CD4-positive, alpha-beta T cell treated with Interleukin-1 beta for 1 hour (primary cell): Measurements from ENCODE around the gene C1orf232.

Source experiments
- DNase-seq, 2 donors: peaks; one replicate each; pipeline ENCODE4 v3.0.0-alpha.2; 2020 to 2022

C1orf232 gene

DNA sequence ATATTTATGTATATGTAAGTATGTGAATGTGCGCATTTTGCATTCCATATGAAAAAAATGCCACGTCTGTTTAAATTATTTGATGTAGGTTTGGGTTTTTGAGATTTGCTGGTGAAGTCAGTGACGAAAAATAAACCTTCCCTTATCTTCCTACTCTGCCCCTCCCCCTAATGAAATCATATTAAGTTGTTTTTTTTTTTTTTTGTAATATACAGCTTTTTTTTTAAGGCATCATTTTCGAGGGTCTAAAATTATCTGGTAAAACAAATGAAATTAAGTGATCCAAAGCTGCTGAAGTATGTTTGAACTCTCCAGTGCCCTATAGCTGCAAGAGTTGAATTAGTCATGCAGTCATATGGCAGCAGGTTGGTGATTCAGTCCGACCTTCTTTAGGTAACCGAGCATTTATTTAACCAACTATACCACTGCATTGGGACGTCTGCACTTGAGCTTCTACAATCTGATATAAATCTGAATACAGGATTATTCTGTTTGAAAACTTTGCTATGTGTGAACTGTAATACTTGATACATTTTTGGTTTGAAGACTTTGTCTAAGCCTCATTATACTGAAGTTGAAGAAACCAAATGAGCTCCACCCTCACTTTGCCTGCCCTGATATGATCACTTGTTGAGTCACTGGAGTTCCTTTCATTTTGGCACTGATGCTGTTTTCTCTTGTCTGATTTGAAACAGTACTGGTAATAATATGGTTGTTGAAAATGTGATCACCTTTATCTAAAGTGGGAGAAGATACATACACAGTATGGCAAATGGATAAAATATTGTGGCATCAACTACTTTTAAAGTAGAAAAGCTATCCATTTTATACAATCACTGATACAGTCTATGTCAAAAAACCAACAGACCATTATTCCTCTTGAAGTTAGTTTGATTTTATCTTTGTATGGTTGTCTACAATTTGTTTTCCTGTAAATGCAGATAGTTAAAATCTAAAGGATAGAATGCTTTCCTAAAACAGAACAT lies 45.5 kb downstream of the C1orf232 start:
- peak in 1 of 2 donors; percentile 24 for DNase-seq

DNA sequence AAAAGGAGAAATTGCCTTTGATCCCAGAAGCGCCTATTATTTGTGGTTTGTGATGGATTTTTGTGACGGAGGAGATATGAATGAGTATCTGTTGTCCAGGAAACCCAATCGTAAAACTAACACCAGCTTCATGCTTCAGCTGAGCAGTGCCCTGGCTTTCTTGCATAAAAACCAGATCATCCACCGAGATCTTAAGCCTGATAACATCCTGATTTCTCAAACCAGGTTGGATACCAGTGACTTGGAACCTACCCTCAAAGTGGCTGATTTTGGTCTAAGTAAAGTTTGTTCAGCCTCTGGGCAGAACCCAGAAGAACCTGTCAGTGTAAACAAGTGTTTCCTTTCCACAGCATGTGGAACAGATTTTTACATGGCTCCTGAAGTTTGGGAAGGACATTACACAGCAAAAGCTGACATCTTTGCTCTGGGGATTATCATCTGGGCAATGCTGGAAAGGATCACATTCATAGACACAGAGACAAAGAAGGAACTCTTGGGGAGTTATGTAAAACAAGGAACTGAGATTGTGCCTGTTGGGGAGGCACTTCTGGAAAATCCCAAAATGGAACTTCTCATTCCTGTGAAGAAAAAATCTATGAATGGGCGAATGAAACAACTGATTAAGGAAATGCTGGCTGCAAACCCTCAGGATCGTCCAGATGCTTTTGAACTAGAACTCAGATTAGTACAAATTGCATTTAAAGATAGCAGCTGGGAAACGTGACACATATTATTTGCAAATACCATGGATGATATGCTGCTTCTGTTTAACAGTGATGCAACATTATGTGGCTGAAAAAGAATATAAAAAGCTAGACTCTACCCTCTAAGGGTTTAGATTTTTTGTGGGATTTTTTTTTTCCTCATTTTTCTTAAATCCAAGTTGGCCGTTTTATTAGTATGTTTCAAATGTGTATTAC lies 46.6 kb downstream of the C1orf232 start:
- DNase-seq: no peak

DNA sequence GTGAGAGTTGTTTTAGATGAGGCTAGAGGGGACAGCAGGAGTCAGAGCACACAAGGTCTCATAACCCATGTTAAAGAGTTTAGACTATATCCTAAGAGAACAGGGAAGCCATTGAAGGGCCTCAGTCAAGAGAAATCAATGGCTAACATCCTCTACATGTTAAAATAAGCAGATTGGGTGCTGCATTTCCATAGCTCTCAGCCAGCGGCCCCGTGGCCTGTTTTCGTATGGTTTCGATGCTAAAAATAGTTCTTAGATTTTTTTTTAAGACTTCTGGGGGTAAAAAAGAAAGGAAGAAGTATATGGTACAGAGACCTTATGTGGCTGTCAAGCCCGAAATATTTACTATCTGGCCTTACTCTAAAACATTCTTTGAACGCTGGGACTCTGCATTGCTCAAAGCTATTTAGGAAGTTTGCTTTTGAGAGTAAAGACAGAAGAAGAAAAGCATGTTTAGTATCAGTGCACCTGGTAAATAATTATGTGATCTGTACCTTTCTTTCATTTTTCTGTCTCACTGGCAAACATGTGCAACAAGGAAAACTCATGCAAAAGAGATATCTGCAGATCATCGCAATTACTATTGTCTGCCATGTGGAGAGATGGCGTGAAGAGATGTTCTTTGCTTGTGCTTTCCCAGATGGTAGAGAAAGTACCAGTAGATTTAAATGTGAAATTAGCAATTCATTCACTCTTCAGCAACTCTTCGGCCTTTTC lies 48.7 kb downstream of the C1orf232 start:
- no peak for DNase-seq

DNA sequence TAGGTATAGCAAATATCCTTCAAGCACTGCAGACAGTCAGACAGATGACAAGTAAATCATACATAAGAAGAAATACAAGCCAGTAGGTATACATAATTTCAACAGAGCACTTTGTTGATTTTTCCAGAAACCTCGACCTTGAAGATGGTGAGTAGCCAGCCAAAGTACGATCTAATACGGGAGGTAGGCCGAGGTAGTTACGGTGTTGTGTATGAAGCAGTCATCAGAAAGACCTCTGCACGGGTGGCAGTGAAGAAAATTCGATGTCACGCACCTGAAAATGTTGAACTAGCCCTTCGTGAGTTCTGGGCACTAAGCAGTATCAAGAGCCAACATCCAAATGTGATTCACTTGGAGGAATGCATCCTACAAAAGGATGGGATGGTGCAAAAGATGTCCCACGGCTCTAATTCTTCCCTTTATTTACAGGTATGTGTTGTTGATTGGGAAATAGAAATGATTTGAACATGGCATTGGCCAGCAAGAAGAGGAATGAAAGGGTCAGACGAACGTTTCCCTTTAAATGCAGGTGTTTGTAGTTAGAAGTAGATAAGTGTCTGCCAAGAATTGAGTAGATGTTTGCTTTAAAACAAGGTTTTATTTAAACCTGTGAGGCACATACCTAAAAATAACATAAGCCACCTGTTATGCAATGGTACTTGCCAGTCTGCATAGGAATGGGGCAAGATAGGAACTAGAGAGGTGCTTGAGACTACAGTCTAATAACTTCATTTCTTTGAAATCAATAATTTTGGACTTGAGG lies 54.4 kb downstream of the C1orf232 start:
- DNase-seq: no peak
